ENCODE results near the gene RANBP10. TPM values are rescaled to one million over a fixed set of nuclear protein-coding genes. Genes with fewer than 3 reads are reported as not detected.
A peak's percentile ranks its signal among the peaks of the same experiment; 100 is the strongest.

RANBP10 gene
- total RNA-seq, 1 experiment from 2014 or later = 13.4 TPM

GRCh38 chr16:67800338-67800926, 5.9 kb downstream of the RANBP10 start:
- intact Hi-C loops (cut with micrococcal nuclease; ENCODE audit: unreplicated experiment) = loop anchor here (10.0 kb wide), 1 partner anchor 126 kb away; no protein-coding TSS in a partner anchor
- DNase-seq (ENCODE audit: low read depth, low spot score) (no peak), ATAC-seq (no peak)
- TF ChIP-seq TCF7L2 (IDR thresholded peaks at IDR 0.05; ENCODE audit: low read depth, low read length) (no peak), REST (IDR thresholded peaks at IDR 0.05; ENCODE audit: insufficient read depth in 1 of 2, low read depth in 2 of 2, low read length in 1 of 2) (no peak), SIN3A (IDR thresholded peaks at IDR 0.05; ENCODE audit: borderline replicate concordance, insufficient read depth, low read depth, low read length) (no peak), CTCF (IDR thresholded peaks at IDR 0.05) (no peak), POLR2AphosphoS5 (IDR thresholded peaks at IDR 0.05; ENCODE audit: low read depth, low read length) (no peak)
- no peaks in the 10 kb centered on the region for H3K9me3 ChIP-seq (ENCODE audit: control insufficient read depth, insufficient read depth, low read depth, low read length)
- BruUV-seq (replicated peaks) = no TSS peak
- H3K36me3 ChIP-seq (ENCODE audit: control insufficient read depth, insufficient read depth, low read length) = no peaks in the 10 kb centered on the region
- H3K27me3 ChIP-seq (ENCODE audit: control insufficient read depth, insufficient read depth, low read length) = no peaks in the 10 kb centered on the region
- in situ Hi-C loops (cut with HindIII; ENCODE audit: low pct_unique_long_range_greater_than_20kb, low sequenced_read_pairs) = no loop called here
- POLR2A ChIA-PET = no interaction called here
- peaks cover 6% of the 10 kb centered on the region for H3K4me1 ChIP-seq (ENCODE audit: control insufficient read depth, insufficient read depth, low read length)
- H3K27ac ChIP-seq (ENCODE audit: low read length) = no peak overlapping the region
- H3K4me3 ChIP-seq (ENCODE audit: low read depth in 2 of 2, low read length in 2 of 2) = no peak overlapping the region
- CTCF ChIA-PET = no interaction called here

GRCh38 chr16:67796099-67796718, 10.2 kb downstream of the RANBP10 start:
- intact Hi-C loops (cut with micrococcal nuclease; ENCODE audit: unreplicated experiment) = no loop called here

More at GRCh38 chr16:67796099-67796718, 10.2 kb downstream of the RANBP10 start:
- TSS peak; percentile 48 for BruUV-seq (replicated peaks)
- in situ Hi-C loops (cut with HindIII; ENCODE audit: low pct_unique_long_range_greater_than_20kb, low sequenced_read_pairs) = no loop called here
- H3K4me1 ChIP-seq (ENCODE audit: control insufficient read depth, insufficient read depth, low read length) = no peaks in the 10 kb centered on the region
- ChIA-PET CTCF (no interaction called here), POLR2A (interaction anchor here (0.6 kb wide), 1 partner anchor 304 kb away, joined by 3 read pairs; no protein-coding TSS in a partner anchor)
- no peaks in the 10 kb centered on the region for H3K9me3 ChIP-seq (ENCODE audit: control insufficient read depth, insufficient read depth, low read depth, low read length)
- TF ChIP-seq CTCF (IDR thresholded peaks at IDR 0.05) (no peak), TCF7L2 (IDR thresholded peaks at IDR 0.05; ENCODE audit: low read depth, low read length) (no peak), REST (IDR thresholded peaks at IDR 0.05; ENCODE audit: insufficient read depth in 1 of 2, low read depth in 2 of 2, low read length in 1 of 2) (no peak), POLR2AphosphoS5 (IDR thresholded peaks at IDR 0.05; ENCODE audit: low read depth, low read length) (no peak), SIN3A (IDR thresholded peaks at IDR 0.05; ENCODE audit: borderline replicate concordance, insufficient read depth, low read depth, low read length) (no peak)
- H3K36me3 ChIP-seq (ENCODE audit: control insufficient read depth, insufficient read depth, low read length) = no peaks in the 10 kb centered on the region
- no peaks in the 10 kb centered on the region for H3K27me3 ChIP-seq (ENCODE audit: control insufficient read depth, insufficient read depth, low read length)
- DNase-seq (ENCODE audit: low read depth, low spot score) (no peak), ATAC-seq (no peak)
- no peak overlapping the region for H3K27ac ChIP-seq (ENCODE audit: low read length)
- H3K4me3 ChIP-seq (ENCODE audit: low read depth in 2 of 2, low read length in 2 of 2) = no peak overlapping the region
